GM23338 (cell line): Measurements from ENCODE around the gene RPL27A.
A peak's percentile ranks its signal among the peaks of the same experiment; 100 is the strongest.

Experiments
- CTCF ChIP-seq, 2 experiments: fragments of 200-600 bp in 1 of 2; sonication (generic) in 1 of 2; conservative IDR thresholded peaks; 2 replicates each; pipeline versions ENCODE4 v1.5.1 to v1.6.1; 2016 to 2017; ENCODE audit warnings: antibody characterized with exemption in 2 of 2, low read depth in 2 of 2, mild to moderate bottlenecking in 2 of 2, moderate library complexity in 1 of 2
- POLR2AphosphoS5 ChIP-seq: IDR thresholded peaks from 2 replicates; pipeline ENCODE4 v1.6.1; 2016; ENCODE audit warnings: antibody characterized with exemption, low read depth

DNA sequence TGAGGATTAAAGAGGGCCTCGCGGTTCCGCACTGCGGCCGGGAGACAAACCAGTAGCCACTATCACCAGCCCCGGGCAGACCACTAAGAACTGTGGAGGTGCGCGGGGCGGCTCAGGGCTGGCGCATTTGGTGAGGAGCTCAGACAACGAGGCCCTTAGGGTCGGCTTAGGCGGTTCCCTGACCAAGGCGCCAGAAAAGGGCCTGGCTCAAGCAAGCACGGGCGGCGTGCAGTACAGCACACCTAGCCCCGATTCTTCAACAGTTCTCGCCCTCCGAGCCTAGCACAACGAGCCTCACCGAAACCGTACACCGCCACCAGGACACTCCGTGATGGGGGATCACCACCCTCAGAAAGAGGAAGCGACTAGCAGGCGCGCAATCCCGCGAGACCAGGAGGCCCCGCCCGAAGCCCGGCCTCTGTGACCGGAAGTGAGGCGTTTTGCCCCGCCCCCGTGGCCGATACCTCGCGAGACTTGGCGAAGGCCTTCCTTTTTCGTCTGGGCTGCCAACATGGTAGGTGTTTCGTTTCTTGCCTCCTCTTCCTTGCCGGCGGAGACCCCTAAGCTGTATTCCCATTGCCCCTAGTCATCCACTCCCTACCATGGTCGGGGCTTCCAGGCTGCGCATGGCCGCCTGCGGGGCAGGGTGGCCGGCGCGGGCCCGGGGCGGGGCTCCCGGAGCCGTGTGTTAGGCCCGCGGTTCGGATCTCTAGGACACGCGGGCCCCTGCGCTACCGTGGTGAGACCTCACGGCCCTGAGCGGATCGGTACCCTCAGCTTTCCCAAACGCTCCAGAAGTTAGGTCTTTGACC, at the start of gene RPL27A, which contains the start of gene TRIM66:
- TF ChIP-seq CTCF (conservative IDR thresholded peaks at IDR 0.05; ENCODE audit: low read depth in 2 of 2) (no peak), POLR2AphosphoS5 (peak; percentile 100)
